K562 (cell line): ENCODE data around the gene HDHD3. TPM values are rescaled to one million over a fixed set of nuclear protein-coding genes. Genes with fewer than 3 reads are reported as not detected.

Experiments used
- CCAR2 ChIP-seq: fragments of 200-400 bp; formaldehyde crosslinking; IDR thresholded peaks from 2 replicates; pipeline ENCODE4 v1.6.1; 2017; ENCODE audit warnings: mild to moderate bottlenecking, low read depth, low read length
- CHD7 ChIP-seq: fragments of 200-600 bp; sonication (generic); IDR thresholded peaks from one replicate; pipeline ENCODE4 v1.6.1; 2012; ENCODE audit warnings: mild to moderate bottlenecking, low read depth, low read length, inconsistent platforms
- CREB3 ChIP-seq: fragments of 450-650 bp; conservative IDR thresholded peaks from 2 replicates; pipeline ENCODE4 v1.6.1; 2016; ENCODE audit warnings: missing genetic modification characterization, low read depth, mild to moderate bottlenecking, missing compliant biosample characterization, moderate library complexity
- MNT ChIP-seq, 2 experiments: fragments of 450-650 bp; conservative IDR thresholded peaks; 2 replicates each; pipeline ENCODE4 v1.6.1; 2017; ENCODE audit warnings: mild to moderate bottlenecking in 2 of 2, moderate library complexity in 2 of 2
- MYBL2 ChIP-seq, 2 experiments: fragments of 450-650 bp in 1 of 2; sonication (generic) in 1 of 2; formaldehyde crosslinking in 1 of 2; IDR thresholded peaks; 2 replicates each; pipeline versions ENCODE4 v1.6.1 to v1.8.1; 2017 to 2022; ENCODE audit warnings: borderline replicate concordance in 1 of 2, inconsistent platforms in 1 of 2, low read depth in 1 of 2, mild to moderate bottlenecking in 1 of 2, missing genetic modification reagents in 1 of 2, moderate library complexity in 1 of 2
- PRMT5 ChIP-seq: sonication (generic); formaldehyde crosslinking; IDR thresholded peaks from 2 replicates; pipeline ENCODE4 v1.5.0; 2020; ENCODE audit warnings: missing genetic modification reagents
- RBM39 ChIP-seq: fragments of 200-400 bp; formaldehyde crosslinking; optimal IDR thresholded peaks from 2 replicates; pipeline ENCODE3; 2018; ENCODE audit warnings: low read depth, low read length
- TFAM ChIP-seq: fragments of 250-450 bp; sonication (Bioruptor Pico); conservative IDR thresholded peaks from 2 replicates; pipeline ENCODE4 v1.5.0; 2021; ENCODE audit warnings: mild to moderate bottlenecking, moderate library complexity
- XRCC3 ChIP-seq: fragments of 450-650 bp; IDR thresholded peaks from 2 replicates; pipeline ENCODE4 v1.6.1; 2017; ENCODE audit warnings: mild to moderate bottlenecking, moderate library complexity
- ZNF263 ChIP-seq: sonication (generic); formaldehyde crosslinking; IDR thresholded peaks from 2 replicates; pipeline ENCODE4 v1.8.0; 2022; ENCODE audit warnings: mild to moderate bottlenecking, missing genetic modification reagents, borderline replicate concordance
- ZNF316 ChIP-seq: fragments of 450-650 bp; IDR thresholded peaks from 2 replicates; pipeline ENCODE4 v1.6.1; 2016
- ZSCAN29 ChIP-seq: fragments of 450-650 bp; IDR thresholded peaks from 2 replicates; pipeline ENCODE4 v1.6.1; 2017
- polyA plus RNA-seq, 8 experiments: library from polyadenylated mRNA; depleted of rRNA in 4 of 8; stranded (reverse) in 5 of 8; unstranded in 3 of 8; fragments of >200 nt; fragmentation: Nextera tagmentation in 2 of 8; fragmentation: Illumina TruSeq in 1 of 8; extraction: Ambion mirVana in 2 of 8; extraction: Trizol in 1 of 8; gene quantifications; 2 replicates each; pipeline versions ENCODE4 v1.2.1 to v1.2.3, GENCODE V29; 2011 to 2014; ENCODE audit warnings: inconsistent platforms in 1 of 8, missing spikeins in 1 of 8
- total RNA-seq, 7 experiments: library from RNA; depleted of rRNA in 6 of 7; stranded (reverse); fragments of >200 nt in 6 of 7; fragmentation: Illumina TruSeq in 2 of 7; extraction: Trizol in 2 of 7; gene quantifications; 2 replicates each; pipeline versions ENCODE4 v1.2.1 to v1.2.3, GENCODE V29; 2011 to 2021; ENCODE audit warnings: low replicate concordance in 1 of 7

The HDHD3 gene
- total and polyA plus RNA-seq, 9 of the 15 experiments (the other 6 are each of a cell fraction or from before 2014, with no cell fraction given): 1.1 to 19.1 (median 10.9) TPM

GRCh38 chr9:113368982-113369854 is 7.6 kb downstream of the HDHD3 start (continued):
- TF ChIP-seq TFAM (no peak), CREB3 (tag) (no peak), CHD7 (no peak), RBM39 (no peak), ZNF316 (peak; percentile 60), MNT (conservative IDR thresholded peaks at IDR 0.05) (peak in 1 of 2 experiments; percentile 49; a peak in 1 of 4 replicates), ZNF263 (no peak), MYBL2 (IDR thresholded peaks at IDR 0.05; ENCODE audit: low read depth) (no peak), MYBL2 (CRISPR knock-in tag; IDR thresholded peaks at IDR 0.05; ENCODE audit: borderline replicate concordance) (no peak), CCAR2 (no peak), PRMT5 (no peak), XRCC3 (no peak), ZSCAN29 (no peak)
